ENCODE measurements around the gene METRN.

DNA sequence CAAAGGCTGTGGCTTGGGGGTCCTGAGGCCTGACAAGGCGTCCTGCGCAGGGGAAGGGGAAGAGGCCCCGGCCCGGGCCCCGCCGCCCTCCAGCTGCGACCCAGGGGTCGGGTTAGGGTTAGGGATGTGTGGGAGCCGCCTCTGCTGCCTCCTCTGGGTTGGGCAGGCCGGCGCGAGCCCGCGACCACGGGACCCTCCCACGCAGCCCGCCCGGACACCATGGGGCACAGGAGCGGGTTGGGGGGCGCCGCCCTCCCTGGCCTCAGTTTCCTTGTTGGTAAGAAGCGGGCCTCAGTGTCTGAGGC, 25.5 kb downstream of the METRN start:
- no peak for TF ChIP-seq POLR2A (IDR thresholded peaks at IDR 0.05)
- TF ChIP-seq, protein P1, sequence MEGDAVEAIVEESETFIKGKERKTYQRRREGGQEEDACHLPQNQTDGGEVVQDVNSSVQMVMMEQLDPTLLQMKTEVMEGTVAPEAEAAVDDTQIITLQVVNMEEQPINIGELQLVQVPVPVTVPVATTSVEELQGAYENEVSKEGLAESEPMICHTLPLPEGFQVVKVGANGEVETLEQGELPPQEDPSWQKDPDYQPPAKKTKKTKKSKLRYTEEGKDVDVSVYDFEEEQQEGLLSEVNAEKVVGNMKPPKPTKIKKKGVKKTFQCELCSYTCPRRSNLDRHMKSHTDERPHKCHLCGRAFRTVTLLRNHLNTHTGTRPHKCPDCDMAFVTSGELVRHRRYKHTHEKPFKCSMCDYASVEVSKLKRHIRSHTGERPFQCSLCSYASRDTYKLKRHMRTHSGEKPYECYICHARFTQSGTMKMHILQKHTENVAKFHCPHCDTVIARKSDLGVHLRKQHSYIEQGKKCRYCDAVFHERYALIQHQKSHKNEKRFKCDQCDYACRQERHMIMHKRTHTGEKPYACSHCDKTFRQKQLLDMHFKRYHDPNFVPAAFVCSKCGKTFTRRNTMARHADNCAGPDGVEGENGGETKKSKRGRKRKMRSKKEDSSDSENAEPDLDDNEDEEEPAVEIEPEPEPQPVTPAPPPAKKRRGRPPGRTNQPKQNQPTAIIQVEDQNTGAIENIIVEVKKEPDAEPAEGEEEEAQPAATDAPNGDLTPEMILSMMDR (IDR thresholded peaks at IDR 0.05 in 8 of 11, conservative IDR thresholded peaks at IDR 0.05 in 3 of 11): no peak

All from spleen (tissue), 7 donors.